ENCODE data around the gene SLC34A1.
"Not testable (repeated sequence)": the region's sequence is repeated elsewhere in the genome, so short reads cannot be mapped to it uniquely, and the experiment has no call there.

Gene SLC34A1

GRCh38 chr5:177410575-177410974, 26.3 kb downstream of the SLC34A1 start:
- no peak for DNase-seq (ENCODE audit: low read depth in 2 of 2)
- TF ChIP-seq CTCF (IDR thresholded peaks at IDR 0.05; ENCODE audit: low read depth, low read length), result no peak
- H3K4me3 ChIP-seq (replicated peaks in 1 of 2; ENCODE audit: low read depth in 2 of 2, low read length in 2 of 2), result no peak overlapping the region

- DNase-seq (ENCODE audit: low read depth in 2 of 2), result no peak
Measured at GRCh38 chr5:177412603-177413233, 28.5 kb downstream of the SLC34A1 start.

DNA sequence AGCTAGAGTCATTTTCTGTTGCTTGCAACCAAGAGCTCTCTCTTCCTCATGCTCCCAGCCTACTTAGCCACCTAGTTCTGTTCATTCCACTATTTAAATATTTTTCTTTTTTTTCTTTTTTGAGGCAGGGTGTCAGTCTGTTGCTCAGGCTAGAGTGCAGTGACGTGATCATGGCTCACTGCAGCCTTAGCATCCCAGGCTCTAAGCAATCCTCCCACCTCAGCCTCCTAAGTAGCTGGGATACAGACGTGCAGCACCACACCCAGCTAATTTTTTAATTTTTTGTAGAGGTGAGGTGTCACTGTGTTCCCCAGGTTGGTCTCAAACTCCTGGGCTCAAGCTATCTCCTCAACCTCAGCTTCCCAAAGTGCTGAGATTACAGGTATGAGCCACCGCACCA, 30.2 kb downstream of the SLC34A1 start:
- no peak overlapping the region for H3K4me3 ChIP-seq (replicated peaks in 1 of 2; ENCODE audit: low read depth in 2 of 2, low read length in 2 of 2)
- no peak for TF ChIP-seq CTCF (IDR thresholded peaks at IDR 0.05; ENCODE audit: low read depth, low read length)
- no peak for DNase-seq (ENCODE audit: low read depth in 2 of 2)

More at GRCh38 chr5:177412603-177413233, 28.5 kb downstream of the SLC34A1 start:
- H3K4me3 ChIP-seq (replicated peaks in 1 of 2; ENCODE audit: low read depth in 2 of 2, low read length in 2 of 2), result no peak overlapping the region
- TF ChIP-seq CTCF (IDR thresholded peaks at IDR 0.05; ENCODE audit: low read depth, low read length), result no peak

DNA sequence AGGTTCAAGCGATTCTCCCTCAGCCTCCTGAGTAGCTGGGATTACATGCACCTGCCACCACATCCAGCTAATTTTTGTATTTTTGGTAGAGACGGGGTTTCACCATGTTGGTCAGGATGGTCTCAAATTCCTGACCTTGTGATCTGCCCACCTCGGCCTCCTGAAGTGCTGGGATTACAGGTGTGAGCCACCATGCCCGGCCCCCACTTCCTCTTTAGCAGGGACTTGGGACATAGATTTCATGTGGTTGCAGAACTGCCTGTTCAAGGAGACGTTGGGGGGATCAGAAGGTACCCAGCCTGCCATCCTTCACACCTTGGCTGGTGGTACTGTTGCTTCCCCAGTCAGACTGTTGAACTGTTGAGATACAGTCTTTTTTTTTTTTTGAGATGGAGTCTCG, 32.8 kb downstream of the SLC34A1 start:
- not testable (repeated sequence) for DNase-seq (ENCODE audit: low read depth in 2 of 2); H3K4me3 ChIP-seq (replicated peaks in 1 of 2; ENCODE audit: low read depth in 2 of 2, low read length in 2 of 2)

GRCh38 chr5:177419046-177419445, 34.8 kb downstream of the SLC34A1 start:
- TF ChIP-seq CTCF (IDR thresholded peaks at IDR 0.05; ENCODE audit: low read depth, low read length), result no peak

DNA sequence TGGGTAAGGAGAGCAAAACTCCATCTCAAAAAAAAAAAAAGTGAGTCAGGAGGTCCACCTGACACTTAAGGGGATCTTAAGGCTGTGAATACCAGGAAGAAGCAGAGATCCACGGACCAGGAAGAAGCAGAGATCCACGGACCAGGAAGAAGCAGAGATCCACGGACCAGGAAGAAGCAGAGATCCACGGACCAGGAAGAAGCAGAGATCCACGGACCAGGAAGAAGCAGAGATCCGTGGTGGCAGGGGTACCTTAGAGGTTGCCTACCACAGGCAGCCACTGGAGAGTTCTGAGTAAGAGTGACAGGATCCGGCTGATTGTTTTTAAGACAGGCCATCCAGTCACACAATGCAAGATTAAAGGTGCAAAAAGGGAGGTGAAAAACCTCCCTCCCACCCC, 36.2 kb downstream of the SLC34A1 start:
- not testable (repeated sequence) for H3K4me3 ChIP-seq (replicated peaks in 1 of 2; ENCODE audit: low read depth in 2 of 2, low read length in 2 of 2); DNase-seq (ENCODE audit: low read depth in 2 of 2)

More at GRCh38 chr5:177419046-177419445, 34.8 kb downstream of the SLC34A1 start:
- no peak overlapping the region for H3K4me3 ChIP-seq (replicated peaks in 1 of 2; ENCODE audit: low read depth in 2 of 2, low read length in 2 of 2)
- peak; percentile 64 to 77 for DNase-seq (ENCODE audit: low read depth in 2 of 2)

- TF ChIP-seq CTCF (IDR thresholded peaks at IDR 0.05; ENCODE audit: low read depth, low read length), result no peak
Measured at GRCh38 chr5:177421062-177421798, 37.0 kb downstream of the SLC34A1 start.

GRCh38 chr5:177423671-177424070, 39.4 kb downstream of the SLC34A1 start:
- no peak overlapping the region for H3K4me3 ChIP-seq (replicated peaks in 1 of 2; ENCODE audit: low read depth in 2 of 2, low read length in 2 of 2)
- DNase-seq (ENCODE audit: low read depth in 2 of 2), result no peak
- no peak for TF ChIP-seq CTCF (IDR thresholded peaks at IDR 0.05; ENCODE audit: low read depth, low read length)

More at GRCh38 chr5:177421062-177421798, 37.0 kb downstream of the SLC34A1 start:
- H3K4me3 ChIP-seq (replicated peaks in 1 of 2; ENCODE audit: low read depth in 2 of 2, low read length in 2 of 2), result no peak overlapping the region
- no peak for DNase-seq (ENCODE audit: low read depth in 2 of 2)
